Measurements from ENCODE around the gene RGS6. TPM values are rescaled to one million over a fixed set of nuclear protein-coding genes. Genes with fewer than 3 reads are reported as not detected.

RGS6 gene
- total RNA-seq, 4 donors from 2014 or later = 0.50 to 6.5 (median 4.7) TPM

DNA sequence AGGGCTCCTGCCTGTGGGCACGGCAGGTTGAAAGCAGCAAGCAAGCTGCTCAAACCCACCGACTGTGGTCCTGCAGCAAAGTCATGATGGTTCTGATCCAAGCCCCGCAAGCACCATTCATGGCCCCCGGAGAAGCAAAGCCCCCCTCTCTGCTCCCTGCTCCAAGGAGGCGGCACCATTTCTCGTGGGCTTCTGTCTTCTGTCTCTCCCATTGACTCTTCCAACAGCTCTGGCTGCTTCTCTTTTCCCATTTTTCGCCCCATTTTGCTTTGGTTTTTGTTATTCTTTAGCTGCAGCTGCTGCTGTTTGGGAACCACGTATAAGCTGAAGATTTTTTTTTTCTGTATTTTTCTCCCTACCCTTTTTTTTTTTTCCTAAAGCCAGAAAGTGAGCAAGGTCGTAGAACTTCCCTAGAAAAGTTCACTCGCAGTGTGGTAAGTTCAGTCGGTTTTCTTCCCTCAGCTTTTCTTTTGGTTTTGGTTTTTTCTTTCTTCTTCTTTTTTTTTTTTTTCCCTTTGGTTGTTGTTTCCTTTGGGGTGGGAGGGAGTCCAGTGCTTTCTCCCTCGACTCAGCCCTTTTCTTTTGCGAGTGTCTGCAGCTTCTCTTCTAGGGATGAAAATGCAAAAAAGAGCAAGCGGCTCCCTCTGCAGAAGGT is 607.6 kb downstream of the RGS6 start:
- Histone ChIP-seq H3K4me3 (no peak overlapping the region), H3K27me3 (no peaks in the 10 kb centered on the region), H3K27ac (no peak overlapping the region), H3K9me3 (no peaks in the 10 kb centered on the region), H3K36me3 (no peaks in the 10 kb centered on the region), H3K4me1 (peaks cover 0 to 6% (median 0%) of the 10 kb centered on the region in 3 donors)
- TF ChIP-seq, protein P1, sequence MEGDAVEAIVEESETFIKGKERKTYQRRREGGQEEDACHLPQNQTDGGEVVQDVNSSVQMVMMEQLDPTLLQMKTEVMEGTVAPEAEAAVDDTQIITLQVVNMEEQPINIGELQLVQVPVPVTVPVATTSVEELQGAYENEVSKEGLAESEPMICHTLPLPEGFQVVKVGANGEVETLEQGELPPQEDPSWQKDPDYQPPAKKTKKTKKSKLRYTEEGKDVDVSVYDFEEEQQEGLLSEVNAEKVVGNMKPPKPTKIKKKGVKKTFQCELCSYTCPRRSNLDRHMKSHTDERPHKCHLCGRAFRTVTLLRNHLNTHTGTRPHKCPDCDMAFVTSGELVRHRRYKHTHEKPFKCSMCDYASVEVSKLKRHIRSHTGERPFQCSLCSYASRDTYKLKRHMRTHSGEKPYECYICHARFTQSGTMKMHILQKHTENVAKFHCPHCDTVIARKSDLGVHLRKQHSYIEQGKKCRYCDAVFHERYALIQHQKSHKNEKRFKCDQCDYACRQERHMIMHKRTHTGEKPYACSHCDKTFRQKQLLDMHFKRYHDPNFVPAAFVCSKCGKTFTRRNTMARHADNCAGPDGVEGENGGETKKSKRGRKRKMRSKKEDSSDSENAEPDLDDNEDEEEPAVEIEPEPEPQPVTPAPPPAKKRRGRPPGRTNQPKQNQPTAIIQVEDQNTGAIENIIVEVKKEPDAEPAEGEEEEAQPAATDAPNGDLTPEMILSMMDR (IDR thresholded peaks at IDR 0.05) = no peak
- 60 to 63% methylated on average over 9 to 11 of the region's 14 CpGs for WGBS, 2 donors (ENCODE audit: low coverage in 1 of 2)
- no peak for ATAC-seq

DNA sequence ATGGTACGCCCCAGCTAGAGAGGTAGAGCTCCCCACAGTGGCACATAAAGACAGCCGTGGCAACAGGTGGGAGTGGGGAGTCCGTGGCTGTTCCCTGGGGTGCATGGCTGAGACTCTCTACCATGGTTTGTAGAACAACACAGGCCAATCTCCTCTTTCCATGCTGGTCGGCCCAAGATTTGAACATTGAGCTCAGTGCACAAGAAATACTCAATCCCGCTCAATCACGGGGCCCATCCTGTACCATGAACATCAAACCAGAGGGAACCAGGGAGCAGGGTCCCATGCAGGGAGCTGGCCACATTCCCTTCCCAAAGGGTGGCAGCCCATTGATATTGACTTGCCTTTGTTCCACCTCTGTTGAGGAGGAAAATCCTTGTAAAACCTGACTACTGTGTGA is 608.6 kb downstream of the RGS6 start:
- WGBS, 2 donors (ENCODE audit: low coverage in 1 of 2) = 93% methylated on average over 3 of the region's 6 CpGs; no CpG with 5 or more reads in 1 of the 2 donors
- no peak for ATAC-seq
- Histone ChIP-seq H3K27ac (no peak overlapping the region), H3K36me3 (no peaks in the 10 kb centered on the region), H3K27me3 (no peaks in the 10 kb centered on the region), H3K9me3 (no peaks in the 10 kb centered on the region), H3K4me3 (no peak overlapping the region), H3K4me1 (peaks cover 0 to 17% (median 0%) of the 10 kb centered on the region in 3 donors)
- TF ChIP-seq, protein P1 (IDR thresholded peaks at IDR 0.05) = no peak
- TF ChIP-seq EP300 (IDR thresholded peaks at IDR 0.05) = no peak
- TF ChIP-seq POLR2A (IDR thresholded peaks at IDR 0.05) = no peak
- no peak for TF ChIP-seq POLR2AphosphoS5 (IDR thresholded peaks at IDR 0.05)

DNA sequence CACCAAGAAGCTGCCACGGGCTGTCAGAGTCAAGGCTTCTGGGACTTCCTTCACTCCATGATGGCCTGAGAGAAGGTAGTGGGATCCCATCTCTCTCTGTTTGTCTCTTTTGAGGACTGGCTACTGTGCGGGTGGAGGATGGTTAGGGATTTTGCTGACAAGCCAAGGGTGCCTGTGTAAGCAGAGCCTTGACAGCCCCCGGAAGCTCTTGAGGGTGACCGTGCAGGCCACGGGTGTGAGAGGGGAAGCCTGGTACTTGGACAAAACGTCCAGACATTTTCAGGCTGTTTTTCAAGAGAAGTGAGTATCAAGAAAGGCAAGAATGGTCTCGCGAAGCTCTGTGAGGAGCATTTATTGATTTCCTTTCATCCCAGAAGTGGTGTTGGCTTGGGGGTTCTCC is 609.3 kb downstream of the RGS6 start:
- no peaks in the 10 kb centered on the region for H3K27me3 ChIP-seq
- TF ChIP-seq POLR2A (IDR thresholded peaks at IDR 0.05) = no peak
- TF ChIP-seq EP300 (IDR thresholded peaks at IDR 0.05) = no peak
- TF ChIP-seq POLR2AphosphoS5 (IDR thresholded peaks at IDR 0.05) = no peak
- TF ChIP-seq, protein P1 (IDR thresholded peaks at IDR 0.05) = no peak
- no peaks in the 10 kb centered on the region for H3K36me3 ChIP-seq
- ATAC-seq = no peak
- H3K27ac ChIP-seq = no peak overlapping the region
- H3K4me3 ChIP-seq = no peak overlapping the region
- H3K9me3 ChIP-seq = no peaks in the 10 kb centered on the region
- WGBS, 2 donors (ENCODE audit: low coverage in 1 of 2) = 87% methylated on average over 5 of the region's 8 CpGs; no CpG with 5 or more reads in 1 of the 2 donors
- peaks cover 0 to 17% (median 0%) of the 10 kb centered on the region in 3 donors for H3K4me1 ChIP-seq

DNA sequence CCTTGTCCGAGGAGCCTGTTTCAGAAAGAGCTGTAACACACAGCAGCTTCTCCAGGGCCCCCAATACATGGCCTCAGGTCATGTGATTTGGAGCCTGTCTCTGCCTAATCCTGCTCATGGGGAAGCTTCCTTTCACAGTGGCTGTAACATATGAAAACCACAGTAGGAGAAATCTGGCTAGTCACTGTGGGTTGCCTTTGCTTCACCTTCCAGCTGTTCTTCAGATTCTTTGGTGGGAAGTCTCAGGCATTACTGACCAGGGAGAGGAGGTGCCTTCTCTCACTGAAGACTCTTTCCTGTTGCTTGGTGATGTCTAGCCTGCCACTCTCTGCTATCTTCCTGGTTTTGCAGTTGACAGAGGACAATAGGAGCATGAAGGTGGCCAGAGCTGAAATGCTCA is 611.1 kb downstream of the RGS6 start:
- Histone ChIP-seq H3K4me3 (no peak overlapping the region), H3K9me3 (no peaks in the 10 kb centered on the region), H3K27me3 (no peaks in the 10 kb centered on the region), H3K4me1 (peaks cover 0 to 17% (median 0%) of the 10 kb centered on the region in 3 donors), H3K36me3 (no peaks in the 10 kb centered on the region), H3K27ac (no peak overlapping the region)
- TF ChIP-seq EP300 (IDR thresholded peaks at IDR 0.05) = no peak
- no peak for TF ChIP-seq POLR2AphosphoS5 (IDR thresholded peaks at IDR 0.05)
- no peak for TF ChIP-seq POLR2A (IDR thresholded peaks at IDR 0.05)
- TF ChIP-seq, protein P1 (IDR thresholded peaks at IDR 0.05) = no peak
- ATAC-seq = no peak
- no CpG with 5 or more reads among the region's 1 CpG for WGBS, 2 donors (ENCODE audit: low coverage in 1 of 2)
